NOMO-1 (cell line): ENCODE data around the gene TUBGCP6.
"Not testable (repeated sequence)": the region's sequence is repeated elsewhere in the genome, so short reads cannot be mapped to it uniquely, and the experiment has no call there.

Experiments
- DNase-seq, 2 experiments: peaks; one replicate each; lab custom pipeline; 2025; ENCODE audit not compliant: unreplicated experiment in 2 of 2; lab: John Stamatoyannopoulos, UW

The TUBGCP6 gene

GRCh38 chr22:50173983-50174355, 70.9 kb downstream of the TUBGCP6 start:
- DNase-seq = no peak

- peak; percentile 73 to 82 for DNase-seq
Observed at GRCh38 chr22:50173311-50173982, 71.4 kb downstream of the TUBGCP6 start.

GRCh38 chr22:50171965-50172421, 72.8 kb downstream of the TUBGCP6 start:
- DNase-seq = no peak

- no peak for DNase-seq
Observed at GRCh38 chr22:50171319-50171964, 73.4 kb downstream of the TUBGCP6 start.

GRCh38 chr22:50170453-50171318, 74.1 kb downstream of the TUBGCP6 start, which contains the start of gene PANX2:
TSS of gene PANX2 (plus strand) at chr22:50170731. CDS start at chr22:50170731, 0 bp downstream.
- DNase-seq = no peak

- peak; percentile 16 to 18 for DNase-seq
Observed at GRCh38 chr22:50169774-50170341, 75.0 kb downstream of the TUBGCP6 start.

- DNase-seq = no peak
Observed at GRCh38 chr22:50169181-50169759, 75.6 kb downstream of the TUBGCP6 start.

GRCh38 chr22:50168490-50169180, 76.2 kb downstream of the TUBGCP6 start:
- DNase-seq = not testable (repeated sequence)

GRCh38 chr22:50167689-50168489, 76.9 kb downstream of the TUBGCP6 start:
- no peak for DNase-seq
